Stimulated activated CD4-positive, alpha-beta T cell treated with anti-CD3 and anti-CD28 coated beads, Interleukin-4, amount 100 ng/mL, for 4 hours (primary cell): ENCODE measurements around the gene EML4.
"Not testable (repeated sequence)": the region's sequence is repeated elsewhere in the genome, so short reads cannot be mapped to it uniquely, and the experiment has no call there.

Experiments
- DNase-seq, 2 experiments: peaks; one replicate each; pipeline ENCODE4 v3.0.0-alpha.2; 2020

Gene EML4

DNA sequence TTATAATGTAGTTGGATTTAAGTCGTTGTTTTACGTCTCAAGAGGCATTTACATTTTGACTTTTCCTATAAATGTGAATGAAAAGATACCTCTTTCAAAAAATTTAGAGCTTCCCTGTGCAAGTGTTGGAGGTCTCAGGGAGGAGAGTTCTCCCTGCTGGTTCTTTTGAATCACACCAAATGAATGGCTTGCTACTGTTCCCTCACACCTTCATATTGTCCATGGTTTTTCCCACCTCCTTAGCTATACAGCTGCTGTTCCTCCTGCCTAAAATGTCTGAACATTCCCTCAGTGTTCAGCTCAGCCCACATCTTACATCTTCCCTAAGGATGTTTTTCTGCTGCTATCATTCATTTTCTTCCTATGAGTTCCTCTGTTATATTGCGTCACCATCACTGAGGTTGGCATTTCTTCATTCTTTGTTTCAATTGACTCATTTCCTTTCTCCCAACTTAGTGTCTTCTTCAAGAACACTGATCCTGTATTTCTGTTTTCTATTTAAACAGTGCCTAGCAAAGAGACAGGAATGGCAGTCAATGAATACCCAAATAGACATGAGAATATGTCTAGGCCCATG is 145.8 kb downstream of the EML4 start:
- no peak for DNase-seq

DNA sequence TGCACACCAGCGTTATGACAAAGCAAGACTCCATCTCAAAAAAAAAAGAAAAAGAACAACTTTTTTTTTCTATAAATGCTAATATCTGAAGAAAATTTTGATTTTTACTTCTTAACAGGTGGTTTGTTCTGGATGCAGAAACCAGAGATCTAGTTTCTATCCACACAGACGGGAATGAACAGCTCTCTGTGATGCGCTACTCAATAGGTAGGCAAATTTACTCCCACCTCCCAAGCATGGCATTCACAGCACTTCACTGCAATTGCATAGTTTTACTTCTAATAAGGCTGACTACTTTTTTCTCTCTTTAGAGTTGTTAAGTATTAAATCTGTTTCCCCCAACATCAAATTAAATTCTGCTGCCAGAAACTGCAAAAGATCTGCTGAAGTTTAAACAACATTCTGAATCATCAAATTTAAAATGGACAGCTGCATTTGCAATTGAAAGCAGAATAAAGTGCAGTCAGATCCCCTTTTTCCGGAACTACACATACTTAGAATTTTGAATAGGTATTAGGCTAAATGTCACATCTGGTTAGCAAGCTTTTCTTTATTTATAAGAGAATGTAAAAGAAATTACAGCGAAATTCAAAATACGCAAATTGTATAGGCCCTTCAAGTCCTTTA is 146.8 kb downstream of the EML4 start:
- no peak for DNase-seq

DNA sequence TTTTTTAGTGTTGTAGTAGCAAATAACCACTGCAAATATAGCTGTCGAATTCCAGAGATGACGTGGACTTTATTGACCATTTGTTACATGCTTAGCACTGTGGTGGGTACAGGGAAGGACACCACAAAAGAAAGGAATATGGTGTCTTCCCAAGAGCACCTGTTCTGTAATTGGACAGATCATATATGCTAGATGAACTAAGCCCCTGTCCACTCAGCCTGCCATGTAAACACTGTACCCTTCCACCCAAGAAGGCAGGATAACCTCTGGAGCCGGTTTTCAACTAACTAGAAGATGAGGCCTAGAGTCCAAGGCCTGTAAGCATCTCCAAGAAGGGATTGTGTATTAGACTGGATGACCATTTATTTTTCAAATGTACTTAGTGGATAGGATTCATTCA is 147.8 kb downstream of the EML4 start:
- no peak for DNase-seq

DNA sequence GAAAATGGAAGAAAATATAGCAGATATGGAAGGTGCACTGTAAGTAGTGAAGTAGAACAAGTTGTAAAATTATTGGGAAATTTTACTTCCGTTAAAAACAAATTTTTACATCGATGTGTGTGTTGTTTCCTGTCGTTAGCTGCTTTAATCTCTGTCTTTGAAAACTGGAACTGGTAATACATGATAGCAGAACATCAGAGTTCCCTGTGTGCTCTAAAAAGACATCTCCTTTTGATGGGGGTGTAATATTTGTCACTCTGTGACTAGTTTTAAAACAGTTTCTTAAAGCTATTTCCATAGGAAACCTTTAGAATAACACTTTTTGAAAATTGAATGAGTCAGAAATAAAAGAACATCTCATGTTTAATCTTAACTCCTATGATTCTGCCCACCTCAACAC is 148.3 kb downstream of the EML4 start:
- DNase-seq = no peak

DNA sequence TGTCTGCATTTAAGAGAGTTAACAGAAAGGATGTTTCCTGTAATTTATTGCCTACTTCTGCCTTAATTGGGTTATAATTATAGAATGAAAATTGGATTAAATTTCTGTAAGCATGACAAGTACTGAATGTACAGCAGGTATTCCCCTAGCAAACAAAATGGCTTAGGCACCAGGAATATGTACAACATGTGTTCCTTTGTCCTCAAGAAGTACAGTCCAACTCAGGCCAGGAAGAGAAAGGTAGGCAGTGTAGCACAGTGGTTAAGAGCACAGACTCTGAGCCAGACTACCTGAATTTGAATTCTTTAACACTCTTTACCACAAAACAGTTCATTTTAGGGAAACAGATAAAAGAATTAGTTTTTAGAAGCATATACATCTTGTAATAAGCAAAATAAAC is 148.8 kb downstream of the EML4 start:
- no peak for DNase-seq

DNA sequence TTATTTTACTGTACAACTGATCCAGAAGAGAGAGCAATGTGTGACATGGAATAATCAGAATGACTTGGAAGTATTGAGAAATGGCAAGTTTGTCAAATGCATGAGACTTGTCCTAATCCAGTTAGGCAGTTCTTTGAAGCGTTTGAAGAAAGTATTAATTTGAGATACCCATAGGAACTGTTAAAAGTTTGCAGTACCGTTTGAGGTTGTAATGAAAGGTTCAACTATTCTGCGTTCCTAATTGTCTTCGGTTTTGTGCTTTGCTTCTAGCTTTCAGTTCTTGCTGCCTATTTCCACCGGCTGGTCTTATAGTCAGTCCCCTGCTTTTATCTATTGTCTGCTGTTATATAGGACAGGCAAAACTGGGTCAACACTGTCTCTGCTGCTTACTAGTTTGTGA is 150.1 kb downstream of the EML4 start:
- no peak for DNase-seq

DNA sequence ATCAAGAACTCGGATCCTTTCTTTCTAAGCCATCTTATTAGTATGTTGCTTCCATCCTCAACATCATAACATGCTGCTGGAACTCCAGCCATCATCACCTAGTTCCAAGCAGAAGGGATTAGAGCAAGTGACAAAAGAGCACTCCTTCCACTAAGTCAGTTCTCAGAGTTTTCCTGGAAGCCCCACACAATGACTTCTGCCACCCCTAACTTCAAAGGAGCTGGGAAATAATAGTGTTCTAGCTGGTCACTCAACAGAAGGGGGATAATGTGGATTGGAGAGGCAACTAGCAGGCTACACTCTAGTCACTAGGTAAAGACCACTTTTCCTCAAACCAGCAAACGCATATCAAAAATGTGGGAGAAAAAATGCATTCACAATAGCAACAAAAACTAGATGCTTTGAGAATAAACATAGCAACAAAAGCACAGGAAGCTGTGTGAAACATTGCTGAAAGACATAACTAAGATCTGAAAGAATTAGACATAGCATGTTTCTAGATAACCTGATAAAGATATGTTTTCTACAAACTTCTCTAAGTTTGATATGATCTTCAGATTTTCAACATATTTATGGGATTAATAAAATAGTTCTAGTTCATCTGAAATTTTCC is 152.4 kb downstream of the EML4 start:
- no peak for DNase-seq

DNA sequence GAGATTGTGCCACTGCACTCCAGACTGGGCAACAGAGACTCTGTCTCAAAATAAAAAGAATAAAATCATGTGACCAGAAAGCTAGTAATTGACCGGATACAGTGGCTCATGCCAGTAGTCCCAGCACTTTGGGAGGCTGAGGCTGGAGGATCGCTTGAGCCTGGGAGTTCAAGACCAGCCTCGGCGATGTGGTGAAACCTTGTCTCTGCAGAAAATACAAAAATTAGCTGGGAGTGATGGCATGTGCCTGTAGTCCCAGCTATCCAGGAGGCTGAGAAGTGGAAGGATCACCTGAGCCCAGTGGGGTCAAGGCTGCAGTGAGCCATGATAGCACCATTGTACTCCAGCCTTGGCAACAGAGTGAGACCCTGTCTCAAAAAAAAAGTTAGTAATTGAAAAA is 155.1 kb downstream of the EML4 start:
- no peak for DNase-seq

DNA sequence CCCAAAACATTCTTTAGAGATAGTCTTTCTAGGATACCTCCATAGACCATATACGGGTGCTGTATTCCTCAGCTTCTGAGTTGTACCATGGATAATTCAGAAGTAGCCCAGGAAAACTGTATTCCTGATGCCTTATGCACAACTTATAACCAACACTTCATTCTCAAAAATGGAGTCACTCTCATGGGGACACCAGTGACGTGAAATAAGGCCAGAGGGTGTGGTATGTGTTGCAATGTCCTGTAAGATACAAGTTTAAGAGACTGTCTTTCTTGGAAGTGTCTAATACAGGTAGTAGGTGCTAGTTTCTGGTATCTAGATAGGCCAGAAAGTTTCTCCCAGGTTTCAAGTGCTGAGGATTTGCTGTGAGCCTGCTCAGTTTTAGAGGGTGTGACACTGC is 155.8 kb downstream of the EML4 start:
- DNase-seq = no peak

DNA sequence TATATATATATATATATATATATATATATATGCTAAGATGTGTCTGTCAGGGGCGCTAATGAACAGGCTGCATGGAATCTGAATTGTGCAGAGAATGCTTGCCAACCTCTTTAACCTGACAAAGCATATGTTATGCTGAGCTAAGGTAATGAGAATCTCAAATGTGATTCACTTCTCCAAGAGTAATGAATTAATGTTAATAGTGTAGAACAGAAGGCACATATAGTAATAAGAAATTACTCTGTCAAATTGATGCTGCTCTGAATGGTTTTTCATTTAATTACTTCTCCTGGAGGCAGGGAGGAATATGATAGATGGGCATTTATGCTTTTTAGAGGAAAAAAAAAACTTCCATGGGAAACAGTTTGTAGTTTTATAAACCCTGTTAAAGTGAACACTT is 156.5 kb downstream of the EML4 start:
- no peak for DNase-seq

DNA sequence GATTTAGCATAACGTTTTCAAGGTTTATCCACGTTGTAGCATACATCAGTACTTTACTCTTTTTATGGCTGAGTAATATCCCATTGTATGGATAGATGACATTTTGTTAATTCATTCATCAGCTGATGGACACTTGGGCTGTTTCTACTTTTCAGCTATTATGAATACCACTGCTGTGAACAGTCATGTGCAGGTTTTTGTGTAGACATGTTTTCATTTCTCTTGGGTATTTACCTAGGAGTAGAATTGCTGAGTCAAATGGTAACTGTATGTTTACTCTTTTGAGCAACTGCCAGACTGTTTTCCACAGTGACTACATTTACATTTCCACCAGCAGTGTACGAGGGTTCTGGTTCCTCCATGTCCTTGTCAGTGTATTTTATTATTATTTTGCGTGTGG is 158.0 kb downstream of the EML4 start:
- no peak for DNase-seq

DNA sequence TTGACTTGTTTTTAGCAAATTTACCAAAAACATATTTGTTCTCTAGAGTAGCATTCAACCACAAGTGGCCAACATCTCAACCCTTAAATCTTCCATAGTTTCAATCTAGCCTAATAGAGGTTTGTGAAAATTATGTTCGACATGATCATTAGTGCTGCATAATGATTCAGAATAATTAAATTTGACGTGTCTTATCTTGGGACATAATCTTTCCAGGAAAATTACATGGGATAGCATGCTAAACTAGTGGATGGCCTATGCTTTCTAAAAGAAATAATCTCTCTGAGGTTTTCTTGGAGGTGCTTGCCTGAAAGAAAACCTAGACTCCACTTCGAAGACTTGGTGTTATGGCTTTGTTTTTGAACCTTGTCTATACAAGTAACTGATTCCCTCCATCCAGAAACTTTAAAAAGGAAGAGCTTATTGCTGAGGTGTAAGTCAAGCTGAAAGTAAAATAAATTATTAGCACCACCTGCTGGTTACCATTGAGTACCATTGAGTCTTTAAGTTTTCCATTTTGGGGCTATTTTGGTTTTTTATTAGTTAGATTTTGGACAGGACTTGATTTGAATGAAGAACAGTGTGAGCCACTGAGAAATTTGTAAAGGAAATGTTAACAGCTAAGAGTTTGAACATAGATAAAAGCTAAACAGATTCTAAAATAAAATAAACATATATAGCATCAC is 159.1 kb downstream of the EML4 start:
- DNase-seq = no peak

DNA sequence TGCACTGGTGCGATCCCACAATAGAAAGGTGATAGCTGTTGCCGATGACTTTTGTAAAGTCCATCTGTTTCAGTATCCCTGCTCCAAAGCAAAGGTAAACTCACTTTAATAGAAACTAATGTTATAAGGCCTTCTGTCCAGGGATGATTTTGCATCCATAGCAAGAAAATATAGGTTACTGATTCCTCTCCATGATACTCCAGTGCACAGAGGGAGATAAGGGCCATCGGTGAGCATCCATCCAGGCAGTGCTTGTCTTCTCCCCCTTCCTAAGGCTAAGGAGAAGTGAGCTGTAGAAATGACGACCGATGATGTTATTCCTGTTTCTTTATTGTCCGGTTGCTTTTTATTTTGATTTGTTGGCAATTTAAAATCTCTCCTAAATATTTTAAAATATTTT is 159.8 kb downstream of the EML4 start:
- DNase-seq = no peak

DNA sequence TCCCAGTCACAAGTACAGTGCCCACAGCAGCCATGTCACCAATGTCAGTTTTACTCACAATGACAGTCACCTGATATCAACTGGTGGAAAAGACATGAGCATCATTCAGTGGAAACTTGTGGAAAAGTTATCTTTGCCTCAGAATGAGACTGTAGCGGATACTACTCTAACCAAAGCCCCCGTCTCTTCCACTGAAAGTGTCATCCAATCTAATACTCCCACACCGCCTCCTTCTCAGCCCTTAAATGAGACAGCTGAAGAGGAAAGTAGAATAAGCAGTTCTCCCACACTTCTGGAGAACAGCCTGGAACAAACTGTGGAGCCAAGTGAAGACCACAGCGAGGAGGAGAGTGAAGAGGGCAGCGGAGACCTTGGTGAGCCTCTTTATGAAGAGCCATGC is 160.6 kb downstream of the EML4 start:
- no peak for DNase-seq

DNA sequence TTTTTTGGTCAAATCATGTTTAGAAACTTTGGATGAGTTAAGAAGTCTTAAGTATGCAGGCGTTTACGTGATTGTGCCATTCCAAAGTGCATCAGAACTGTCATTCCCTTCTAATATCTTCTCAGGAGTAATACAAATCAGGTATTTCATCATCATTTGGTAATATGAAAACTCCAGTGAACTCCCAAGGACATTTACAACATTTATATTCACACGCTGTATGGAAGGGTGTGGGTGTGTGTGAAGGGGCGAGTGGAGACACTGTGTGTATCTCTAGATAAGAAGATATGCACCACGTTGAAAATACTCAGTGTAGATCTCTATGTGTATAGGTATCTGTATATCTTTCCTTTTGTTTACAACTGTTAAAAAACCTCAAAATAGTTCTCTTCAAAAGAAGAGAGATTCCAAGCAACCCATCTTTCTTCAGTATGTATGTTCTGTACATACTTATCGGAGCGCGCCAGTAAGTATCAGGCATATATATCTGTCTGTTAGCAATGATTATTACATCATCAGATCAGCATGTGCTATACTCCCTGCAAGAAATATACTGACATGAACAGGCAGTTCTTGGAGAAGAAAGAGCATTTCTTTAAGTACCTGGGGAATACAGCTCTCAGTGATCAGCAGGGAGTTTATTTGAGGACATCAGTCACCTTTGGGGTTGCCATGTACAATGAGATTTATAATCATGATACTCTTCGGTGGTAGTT is 162.6 kb downstream of the EML4 start:
- DNase-seq = no peak

DNA sequence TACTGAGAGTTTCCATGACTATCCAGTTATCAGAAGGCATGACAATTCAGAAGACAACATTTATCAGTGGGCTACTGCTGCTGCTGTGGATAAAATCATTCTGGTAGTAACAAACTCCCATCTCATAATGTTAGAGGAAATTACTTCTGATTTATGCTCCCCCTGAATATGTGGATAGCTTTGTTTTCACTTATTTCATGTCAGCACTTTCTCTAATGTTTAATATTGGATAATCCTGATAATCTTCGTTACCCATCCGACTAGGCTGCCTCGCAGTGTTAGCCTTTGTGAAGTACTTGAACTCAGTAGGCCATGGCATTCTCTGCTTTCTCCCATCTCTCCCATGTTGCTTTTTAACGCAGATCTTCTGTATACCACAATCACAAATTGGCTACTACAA is 163.4 kb downstream of the EML4 start:
- DNase-seq = no peak

DNA sequence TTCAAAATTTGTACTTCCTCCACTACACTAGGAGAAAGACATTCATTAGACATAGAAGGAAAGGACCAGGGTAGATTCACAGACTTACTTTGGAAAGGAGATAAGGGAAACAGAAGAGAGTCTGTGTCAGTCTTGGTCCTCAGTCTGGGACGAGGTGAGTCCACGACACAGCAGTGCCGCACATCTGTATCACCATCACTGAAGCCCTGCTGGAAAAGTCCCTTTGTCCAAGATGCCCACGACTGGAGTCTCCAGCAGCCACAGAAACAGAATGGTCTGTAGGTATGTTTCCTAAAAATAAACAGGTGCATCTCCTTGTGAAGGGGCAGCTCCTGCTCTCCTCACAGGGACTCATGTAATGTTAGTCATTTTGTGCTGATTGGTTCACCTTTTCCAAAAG is 164.4 kb downstream of the EML4 start:
- DNase-seq = no peak

DNA sequence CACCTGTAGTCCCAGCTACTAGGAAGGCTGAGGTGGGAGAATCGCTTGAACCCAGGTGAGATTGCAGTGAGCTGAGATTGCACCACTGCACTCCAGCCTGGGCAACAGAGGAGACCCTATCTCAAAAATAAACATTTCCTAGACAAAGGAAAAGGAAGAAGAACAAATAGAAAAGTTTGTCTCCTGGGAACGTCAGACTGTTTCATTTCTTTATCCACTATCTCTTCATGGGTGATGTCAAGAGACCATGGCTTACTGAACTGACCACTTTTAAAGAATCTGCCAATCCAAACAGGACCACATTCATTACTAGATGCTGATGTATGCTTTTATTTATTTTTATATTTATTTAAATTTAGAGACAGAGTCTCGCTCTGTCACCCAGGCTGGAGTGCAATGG is 165.1 kb downstream of the EML4 start:
- no peak for DNase-seq

DNA sequence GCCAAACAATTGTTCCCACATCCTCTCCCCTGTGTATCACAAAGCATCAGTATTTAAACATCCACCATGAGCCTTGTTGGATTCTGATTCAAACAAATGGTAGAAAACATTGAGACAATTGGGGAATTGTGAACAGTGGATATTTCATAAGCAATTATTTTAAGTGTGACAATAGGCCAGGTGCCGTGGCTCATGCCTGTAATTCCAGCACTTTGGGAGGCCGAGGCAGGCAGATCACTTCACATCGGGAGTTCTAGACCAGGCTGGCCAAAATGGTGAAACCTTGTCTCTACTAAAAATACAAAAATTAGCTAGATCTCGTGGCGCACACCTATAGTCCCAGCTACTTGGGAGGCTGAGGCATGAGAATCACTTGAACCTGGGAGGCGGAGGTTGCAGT is 165.7 kb downstream of the EML4 start:
- DNase-seq = not testable (repeated sequence)

DNA sequence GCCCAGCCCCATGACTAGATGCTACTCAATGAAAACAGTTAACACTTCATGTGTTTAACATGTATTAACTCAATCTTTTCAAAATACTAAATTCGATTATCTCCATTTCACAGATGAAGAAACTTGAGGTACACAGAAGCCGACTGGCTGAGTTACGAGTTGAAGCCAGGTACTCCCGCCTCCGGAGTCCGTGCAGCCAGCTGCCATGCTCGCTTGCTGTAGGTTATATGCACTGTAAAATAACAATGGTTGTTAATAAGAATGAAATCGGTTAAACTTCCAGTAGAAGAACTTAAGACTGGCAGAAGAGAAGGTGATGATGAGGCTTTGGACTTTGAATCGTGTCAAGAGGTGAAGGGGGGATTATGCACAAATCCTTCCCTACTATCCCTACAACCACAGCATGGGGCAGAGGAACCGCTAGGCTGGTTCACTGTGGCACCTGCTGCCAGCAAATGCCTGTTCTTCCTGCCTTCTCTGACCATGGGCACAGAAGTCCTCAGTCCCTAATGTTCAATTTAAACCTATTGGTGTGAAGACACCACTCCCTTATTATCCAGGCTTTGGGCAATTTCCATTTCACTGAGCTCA is 166.5 kb downstream of the EML4 start:
- no peak for DNase-seq

DNA sequence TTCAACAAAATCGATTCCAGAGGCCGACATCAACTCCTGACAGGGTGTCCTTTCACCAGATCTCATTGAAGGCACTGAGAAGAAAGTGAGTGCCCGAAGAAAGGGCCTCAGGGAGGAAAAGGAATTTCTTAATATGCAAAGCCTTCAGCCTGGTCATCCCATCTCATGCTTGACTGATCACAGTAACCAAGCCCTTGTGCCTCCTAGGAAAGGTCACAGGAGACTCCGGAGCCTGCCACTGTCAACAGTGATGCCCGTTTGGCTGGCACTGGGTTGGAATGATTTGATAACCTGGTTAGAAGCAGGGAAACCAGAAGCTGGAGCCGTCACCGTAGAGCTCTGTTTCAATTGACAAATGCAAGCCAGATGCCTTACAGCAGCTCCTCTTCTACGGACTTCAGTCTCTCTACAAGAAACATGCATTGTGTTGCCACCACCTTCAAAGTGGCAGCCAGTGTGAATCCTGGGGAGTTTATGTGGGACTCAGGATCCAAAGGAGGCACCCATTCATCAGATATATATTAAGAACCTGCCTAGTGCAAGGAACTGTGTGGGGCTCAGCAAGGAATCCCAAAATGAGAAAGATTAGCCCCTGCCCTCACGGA is 167.3 kb downstream of the EML4 start:
- no peak for DNase-seq

DNA sequence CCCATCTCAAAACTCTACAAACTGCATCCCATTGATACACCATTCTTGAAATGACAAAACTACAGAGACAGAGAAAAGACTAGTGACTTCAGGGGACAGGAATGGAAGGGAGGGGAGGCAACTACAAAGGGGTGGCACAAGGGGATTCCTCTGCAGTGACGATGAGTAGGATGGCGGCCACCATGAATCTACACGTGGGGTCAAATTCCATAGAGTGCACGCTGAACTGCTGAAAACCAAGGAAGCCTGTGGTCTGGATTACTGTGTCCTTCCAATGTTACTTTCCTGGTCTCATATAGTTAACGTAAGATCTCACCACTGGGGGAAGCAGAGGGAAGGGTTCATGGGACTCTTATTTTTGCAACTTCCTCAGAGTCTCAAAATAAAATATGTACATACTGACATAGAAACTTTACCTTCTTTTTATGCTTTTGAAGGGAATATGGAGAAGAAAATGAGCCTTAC is 168.2 kb downstream of the EML4 start:
- no peak for DNase-seq
